CD4-positive, alpha-beta T cell treated with Interleukin-17A for 4 hours (primary cell): ENCODE measurements around the gene TMEM201.
A peak's percentile ranks its signal among the peaks of the same experiment; 100 is the strongest.
"Not testable (repeated sequence)": the region's sequence is repeated elsewhere in the genome, so short reads cannot be mapped to it uniquely, and the experiment has no call there.

Experiments used
- DNase-seq: peaks from one replicate; pipeline ENCODE4 v3.0.0-alpha.2; 2020; ENCODE audit warnings: mixed read lengths

The TMEM201 gene

GRCh38 chr1:9624081-9624480 lies 35.4 kb downstream of the TMEM201 start:
- DNase-seq: no peak

- DNase-seq: not testable (repeated sequence)
These were observed 36.3 kb downstream of the TMEM201 start for GRCh38 chr1:9625030-9625429.

GRCh38 chr1:9626201-9626608 lies 37.5 kb downstream of the TMEM201 start:
- DNase-seq: peak; percentile 20

- DNase-seq: peak; percentile 82
These were observed 40.1 kb downstream of the TMEM201 start for GRCh38 chr1:9628541-9629444.

GRCh38 chr1:9629445-9630201 lies 40.9 kb downstream of the TMEM201 start:
- DNase-seq: peak; percentile 84

- DNase-seq: peak; percentile 56
These were observed 41.8 kb downstream of the TMEM201 start for GRCh38 chr1:9630331-9631111.

- no peak for DNase-seq
These were observed 42.9 kb downstream of the TMEM201 start for GRCh38 chr1:9631613-9632012.

GRCh38 chr1:9633493-9633892 lies 44.8 kb downstream of the TMEM201 start:
- no peak for DNase-seq

GRCh38 chr1:9634582-9634981 lies 45.9 kb downstream of the TMEM201 start:
- DNase-seq: no peak

GRCh38 chr1:9639227-9639626 lies 50.5 kb downstream of the TMEM201 start:
- no peak for DNase-seq

- DNase-seq: peak; percentile 42
These were observed 54.9 kb downstream of the TMEM201 start for GRCh38 chr1:9643351-9644256.

- no peak for DNase-seq
These were observed 57.3 kb downstream of the TMEM201 start for GRCh38 chr1:9646037-9646436.

- no peak for DNase-seq
These were observed 59.5 kb downstream of the TMEM201 start for GRCh38 chr1:9648171-9648570.

GRCh38 chr1:9649769-9650168 lies 61.1 kb downstream of the TMEM201 start:
- no peak for DNase-seq

- DNase-seq: no peak
These were observed 62.5 kb downstream of the TMEM201 start for GRCh38 chr1:9651220-9651564.

- peak; percentile 66 for DNase-seq
These were observed 63.1 kb downstream of the TMEM201 start, which contains the start of gene PIK3CD for GRCh38 chr1:9651565-9652378. Gene PIK3CD, plus strand, starts transcription at chr1:9651731. Its CDS starts 58,725 bp downstream, at chr1:9710456.

- DNase-seq: peak; percentile 79
These were observed 63.9 kb downstream of the TMEM201 start for GRCh38 chr1:9652379-9653209.

- no peak for DNase-seq
These were observed 64.4 kb downstream of the TMEM201 start for GRCh38 chr1:9653210-9653490.

- peak; percentile 39 for DNase-seq
These were observed 64.9 kb downstream of the TMEM201 start for GRCh38 chr1:9653491-9654050.
